Retinal pigment epithelial cell (primary cell): ENCODE measurements around the gene LILRA1.
"Not testable (repeated sequence)": the region's sequence is repeated elsewhere in the genome, so short reads cannot be mapped to it uniquely, and the experiment has no call there.

Source experiments
- DNase-seq: peaks from one replicate; pipeline ENCODE4 v3.0.0-alpha.2; 2010; ENCODE audit warnings: low read depth
- H3K4me3 ChIP-seq: 2 replicates; pipeline ENCODE4 v1.5.1; 2011; ENCODE audit warnings: mild to moderate bottlenecking, low read length, control low read depth, moderate library complexity
- TF ChIP-seq, protein P1 (sequence below): conservative IDR thresholded peaks from 2 replicates; pipeline ENCODE4 v1.5.1; 2011; ENCODE audit warnings: low read depth, low read length, control low read depth, inconsistent platforms

Gene LILRA1

DNA sequence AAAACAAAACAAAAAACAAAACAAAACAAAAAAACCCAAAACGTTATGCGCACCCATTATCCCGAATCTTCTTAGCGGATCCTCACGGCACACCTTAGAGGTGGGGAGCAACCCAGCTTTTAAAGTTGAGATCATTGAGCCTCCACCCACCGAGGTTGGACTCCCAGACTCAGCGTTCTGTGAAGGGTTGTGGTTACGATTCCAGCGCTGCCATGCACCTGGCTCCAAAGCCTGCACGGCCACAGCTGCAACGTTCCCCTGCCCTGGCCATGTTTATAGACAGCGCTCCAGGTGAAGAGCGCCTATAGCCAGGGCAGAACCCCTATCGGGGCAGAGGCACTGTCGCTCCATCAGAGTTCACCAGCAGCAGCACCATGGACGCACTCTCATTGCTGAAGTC is 38.5 kb upstream of the LILRA1 start:
- no peak overlapping the region for H3K4me3 ChIP-seq
- no peak for DNase-seq
- TF ChIP-seq, protein P1, sequence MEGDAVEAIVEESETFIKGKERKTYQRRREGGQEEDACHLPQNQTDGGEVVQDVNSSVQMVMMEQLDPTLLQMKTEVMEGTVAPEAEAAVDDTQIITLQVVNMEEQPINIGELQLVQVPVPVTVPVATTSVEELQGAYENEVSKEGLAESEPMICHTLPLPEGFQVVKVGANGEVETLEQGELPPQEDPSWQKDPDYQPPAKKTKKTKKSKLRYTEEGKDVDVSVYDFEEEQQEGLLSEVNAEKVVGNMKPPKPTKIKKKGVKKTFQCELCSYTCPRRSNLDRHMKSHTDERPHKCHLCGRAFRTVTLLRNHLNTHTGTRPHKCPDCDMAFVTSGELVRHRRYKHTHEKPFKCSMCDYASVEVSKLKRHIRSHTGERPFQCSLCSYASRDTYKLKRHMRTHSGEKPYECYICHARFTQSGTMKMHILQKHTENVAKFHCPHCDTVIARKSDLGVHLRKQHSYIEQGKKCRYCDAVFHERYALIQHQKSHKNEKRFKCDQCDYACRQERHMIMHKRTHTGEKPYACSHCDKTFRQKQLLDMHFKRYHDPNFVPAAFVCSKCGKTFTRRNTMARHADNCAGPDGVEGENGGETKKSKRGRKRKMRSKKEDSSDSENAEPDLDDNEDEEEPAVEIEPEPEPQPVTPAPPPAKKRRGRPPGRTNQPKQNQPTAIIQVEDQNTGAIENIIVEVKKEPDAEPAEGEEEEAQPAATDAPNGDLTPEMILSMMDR, result no peak

DNA sequence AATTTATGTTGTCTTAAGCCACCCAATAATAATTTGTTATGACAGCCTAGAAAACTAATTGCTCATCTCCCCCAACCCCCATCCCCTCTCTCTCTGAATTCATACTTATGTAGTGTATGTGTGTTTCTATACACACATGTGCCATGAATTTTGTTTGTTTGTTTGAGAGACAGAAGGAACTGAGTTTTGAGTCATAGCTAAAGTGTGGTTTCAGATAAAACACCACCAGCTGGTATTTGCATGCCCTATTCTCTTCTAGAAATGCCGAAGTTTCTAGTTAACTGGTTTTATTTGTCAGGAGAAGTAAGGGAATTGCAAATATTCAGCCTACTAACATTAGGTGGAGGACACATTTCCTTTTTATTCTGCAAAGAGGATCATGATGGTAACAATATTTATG is 37.2 kb upstream of the LILRA1 start:
- no peak overlapping the region for H3K4me3 ChIP-seq
- no peak for DNase-seq
- TF ChIP-seq, protein P1, result no peak

DNA sequence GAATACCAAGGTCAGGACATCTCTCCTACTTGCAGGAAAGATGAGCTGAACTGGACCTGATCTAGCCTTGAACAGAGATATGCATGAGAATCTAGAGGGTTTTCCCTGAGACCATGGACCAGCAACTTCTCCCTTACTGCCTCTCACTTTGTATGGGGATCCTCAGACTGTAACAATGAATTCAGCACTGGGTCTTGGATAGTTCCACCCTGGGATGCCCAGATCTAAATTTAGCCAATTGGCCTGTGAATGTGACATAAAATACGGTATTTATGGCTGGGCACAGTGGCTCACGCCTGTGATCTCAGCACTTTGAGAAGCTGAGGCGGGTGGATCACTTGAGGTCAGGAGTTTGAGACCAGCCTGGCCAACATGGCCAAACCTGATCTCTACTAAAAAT is 35.1 kb upstream of the LILRA1 start:
- no peak overlapping the region for H3K4me3 ChIP-seq
- TF ChIP-seq, protein P1, result no peak
- no peak for DNase-seq

DNA sequence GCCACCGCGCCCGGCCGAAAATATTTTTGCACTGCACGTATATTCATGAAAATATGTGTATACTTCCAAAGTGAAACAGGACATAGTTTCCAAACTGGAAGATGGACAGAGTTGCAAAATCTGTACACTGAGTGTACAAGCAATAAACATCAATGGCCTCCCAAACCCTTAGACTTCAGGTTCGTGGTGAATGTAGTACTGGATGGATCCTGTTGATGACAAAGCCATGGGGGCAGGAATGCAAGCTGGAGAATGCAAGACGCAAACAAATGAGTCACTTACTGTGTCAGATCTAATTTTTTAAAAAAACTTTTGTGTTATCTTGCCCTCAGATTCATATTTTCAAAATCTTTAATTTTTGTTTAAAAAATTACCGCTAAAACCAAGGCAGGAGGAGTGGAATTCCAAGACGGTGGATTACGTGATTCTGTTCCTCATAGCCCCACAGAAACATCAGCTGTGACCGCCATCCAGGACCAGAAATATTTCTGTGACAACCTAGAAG is 32.5 kb upstream of the LILRA1 start:
- no peak overlapping the region for H3K4me3 ChIP-seq
- DNase-seq, result no peak
- TF ChIP-seq, protein P1, result no peak

DNA sequence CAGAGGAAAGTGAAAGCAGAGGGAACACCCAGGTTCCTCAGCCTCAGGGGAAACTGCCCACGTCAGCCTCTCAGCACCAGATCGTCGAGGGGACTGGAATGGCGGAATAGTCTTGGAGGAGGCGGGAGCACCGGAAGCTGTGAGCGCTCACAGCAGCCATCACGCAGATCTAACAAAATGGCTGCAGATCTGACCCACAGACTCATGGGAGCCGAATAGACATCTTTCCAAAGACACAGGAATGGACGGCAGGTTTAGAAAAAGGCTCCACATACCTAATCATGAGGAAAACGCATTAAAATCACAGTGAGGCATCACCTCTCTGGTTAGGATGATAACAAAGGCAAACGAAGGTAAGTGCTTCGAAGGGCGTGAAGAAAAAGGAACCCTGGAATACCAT is 31.6 kb upstream of the LILRA1 start:
- no peak overlapping the region for H3K4me3 ChIP-seq
- no peak for DNase-seq
- TF ChIP-seq, protein P1, result no peak

DNA sequence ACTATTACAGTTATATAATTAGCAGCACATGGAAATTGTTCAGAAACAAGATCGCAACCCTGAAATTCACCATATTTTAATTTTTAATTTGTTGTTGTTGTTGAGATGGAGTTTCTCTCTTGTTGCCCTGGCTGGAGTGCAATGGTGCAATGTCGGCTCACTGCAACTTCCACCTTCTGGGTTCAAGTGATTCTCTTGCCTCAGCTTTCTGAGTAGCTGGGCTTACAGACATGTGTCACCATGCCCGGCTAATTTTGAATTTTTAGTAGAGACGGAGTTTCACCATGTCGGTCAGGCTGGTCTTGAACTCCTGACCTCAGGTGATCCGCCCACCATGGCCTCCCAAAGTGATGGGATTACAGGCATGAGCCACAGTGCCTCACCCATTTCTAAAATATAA is 30.2 kb upstream of the LILRA1 start:
- DNase-seq, H3K4me3 ChIP-seq: not testable (repeated sequence)

DNA sequence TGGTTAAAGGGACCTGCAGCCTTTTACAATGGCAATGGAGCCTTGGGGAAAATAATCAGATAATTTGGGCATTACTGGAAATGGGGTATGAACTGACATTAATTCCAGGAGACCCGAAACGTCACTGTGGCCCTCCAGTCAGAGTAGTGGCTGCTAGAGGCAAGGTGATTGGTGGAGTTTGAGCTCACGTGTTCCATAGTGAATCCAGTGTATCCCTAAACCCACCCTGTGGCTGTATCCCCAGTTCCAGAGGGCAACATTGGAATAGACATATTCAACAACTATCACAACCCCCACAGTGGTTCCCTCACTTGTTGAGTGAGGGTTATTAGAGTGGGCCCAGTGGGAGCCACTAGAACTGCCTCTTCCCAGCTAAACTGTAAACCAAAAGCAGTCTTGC is 23.1 kb upstream of the LILRA1 start:
- TF ChIP-seq, protein P1, result no peak
- H3K4me3 ChIP-seq, result no peak overlapping the region
- DNase-seq, result no peak

DNA sequence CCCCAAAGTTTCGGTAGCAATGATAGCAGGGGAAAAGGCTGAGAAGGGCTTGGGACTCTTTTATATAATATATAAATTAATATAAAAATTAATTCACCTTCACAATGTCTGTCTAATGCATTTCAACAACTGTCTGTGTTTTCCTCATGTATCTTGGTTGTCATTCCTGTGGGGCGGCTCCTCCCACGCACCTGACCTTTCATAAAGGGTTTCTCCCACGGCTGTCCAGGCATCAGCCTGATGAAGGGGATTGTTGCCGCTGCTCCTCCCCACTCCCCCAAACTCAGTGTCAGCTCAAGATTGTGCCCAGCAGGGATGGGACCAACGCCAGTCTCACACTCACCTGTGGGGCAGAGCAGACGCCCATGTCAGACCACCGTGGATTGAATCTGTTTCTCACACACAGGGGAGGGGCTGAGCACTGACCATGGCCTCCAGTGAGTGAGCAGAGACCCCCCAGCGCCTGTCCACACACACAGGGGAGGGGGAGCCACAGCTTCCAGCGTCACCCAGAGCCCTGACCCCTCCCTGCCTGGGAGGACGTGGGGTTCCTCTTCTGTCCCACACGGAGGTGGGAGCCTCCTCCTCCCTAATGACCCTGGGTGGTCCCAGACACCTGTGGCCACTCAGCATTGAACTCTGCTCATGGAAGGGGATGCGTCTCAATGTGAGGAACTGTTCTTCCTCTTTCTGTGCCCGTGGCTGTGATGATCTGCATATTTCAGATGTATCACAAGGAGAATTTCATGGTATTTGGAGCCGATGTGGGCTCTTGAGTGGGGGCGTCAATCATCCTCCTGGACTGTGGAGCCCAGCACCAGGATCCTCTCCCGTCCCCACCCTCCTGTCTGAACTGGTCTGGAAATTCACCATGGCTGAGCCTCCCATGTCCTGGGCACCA is 21.5 kb upstream of the LILRA1 start:
- H3K4me3 ChIP-seq, DNase-seq: not testable (repeated sequence)
